Panc1 (cell line): ENCODE results near the gene BTRC.

Experiments used
- CTCF ChIP-seq: fragments of 450-650 bp; IDR thresholded peaks from 2 replicates; pipeline ENCODE4 v1.5.1; 2017; ENCODE audit warnings: mild to moderate bottlenecking
- POLR2AphosphoS5 ChIP-seq: IDR thresholded peaks from 2 replicates; pipeline ENCODE4 v1.6.1; 2012; ENCODE audit warnings: mild to moderate bottlenecking, low read depth, low read length, moderate library complexity
- TCF7L2 ChIP-seq: IDR thresholded peaks from 2 replicates; pipeline ENCODE4 v1.6.1; 2011; ENCODE audit warnings: mild to moderate bottlenecking, low read depth, low read length, inconsistent platforms

GRCh38 chr10:101464082-101464481 is 110.1 kb downstream of the BTRC start:
- TF ChIP-seq CTCF: no peak
- TF ChIP-seq POLR2AphosphoS5: no peak
- no peak for TF ChIP-seq TCF7L2
